GM23248 (cell line): ENCODE results near the gene CCL20.

ENCODE experiments used
- EZH2 ChIP-seq: fragments of 200-600 bp; sonication (generic); IDR thresholded peaks from 2 replicates; pipeline ENCODE4 v1.6.1; 2018; ENCODE audit warnings: antibody characterized with exemption, mild to moderate bottlenecking; ENCODE audit not compliant: insufficient read depth, poor library complexity, severe bottlenecking
- EZH2phosphoT487 ChIP-seq: fragments of 200-600 bp; sonication (generic); IDR thresholded peaks from 2 replicates; pipeline ENCODE4 v1.6.1; 2018; ENCODE audit warnings: antibody characterized with exemption, moderate library complexity, mild to moderate bottlenecking, low read depth; ENCODE audit not compliant: insufficient read depth

- no peak for TF ChIP-seq EZH2
- TF ChIP-seq EZH2phosphoT487, result no peak
Observed at GRCh38 chr2:227799202-227799601, 14.4 kb upstream of the CCL20 start.
